ENCODE measurements around the gene SPSB3.

GRCh38 chr16:1815461-1815860 lies 33.1 kb upstream of the SPSB3 start:
- TF ChIP-seq, protein P1, sequence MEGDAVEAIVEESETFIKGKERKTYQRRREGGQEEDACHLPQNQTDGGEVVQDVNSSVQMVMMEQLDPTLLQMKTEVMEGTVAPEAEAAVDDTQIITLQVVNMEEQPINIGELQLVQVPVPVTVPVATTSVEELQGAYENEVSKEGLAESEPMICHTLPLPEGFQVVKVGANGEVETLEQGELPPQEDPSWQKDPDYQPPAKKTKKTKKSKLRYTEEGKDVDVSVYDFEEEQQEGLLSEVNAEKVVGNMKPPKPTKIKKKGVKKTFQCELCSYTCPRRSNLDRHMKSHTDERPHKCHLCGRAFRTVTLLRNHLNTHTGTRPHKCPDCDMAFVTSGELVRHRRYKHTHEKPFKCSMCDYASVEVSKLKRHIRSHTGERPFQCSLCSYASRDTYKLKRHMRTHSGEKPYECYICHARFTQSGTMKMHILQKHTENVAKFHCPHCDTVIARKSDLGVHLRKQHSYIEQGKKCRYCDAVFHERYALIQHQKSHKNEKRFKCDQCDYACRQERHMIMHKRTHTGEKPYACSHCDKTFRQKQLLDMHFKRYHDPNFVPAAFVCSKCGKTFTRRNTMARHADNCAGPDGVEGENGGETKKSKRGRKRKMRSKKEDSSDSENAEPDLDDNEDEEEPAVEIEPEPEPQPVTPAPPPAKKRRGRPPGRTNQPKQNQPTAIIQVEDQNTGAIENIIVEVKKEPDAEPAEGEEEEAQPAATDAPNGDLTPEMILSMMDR (IDR thresholded peaks at IDR 0.05) = no peak
- no peak for TF ChIP-seq POLR2A (IDR thresholded peaks at IDR 0.05)
